ENCODE data around the gene DPP8. TPM values are rescaled to one million over a fixed set of nuclear protein-coding genes. Genes with fewer than 3 reads are reported as not detected.

Gene DPP8
- total RNA-seq, 1 experiment from 2014 or later, result 27.1 TPM

DNA sequence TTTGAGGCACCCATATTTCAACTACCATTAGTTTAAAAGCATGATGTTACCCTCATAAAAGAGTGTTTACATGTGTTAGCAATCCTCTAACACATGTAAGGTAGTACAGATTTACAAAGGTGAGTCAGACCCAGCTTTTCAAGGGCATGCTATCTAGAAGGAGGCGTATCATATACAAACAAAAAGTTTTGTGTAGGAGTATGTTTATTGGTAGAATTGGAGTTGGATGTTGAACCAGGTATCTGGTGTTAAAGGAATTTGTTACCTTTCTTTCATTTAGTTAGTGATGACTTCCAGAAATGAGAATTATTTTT is 15.2 kb upstream of the DPP8 start:
- BruUV-seq (replicated peaks), result no TSS peak

DNA sequence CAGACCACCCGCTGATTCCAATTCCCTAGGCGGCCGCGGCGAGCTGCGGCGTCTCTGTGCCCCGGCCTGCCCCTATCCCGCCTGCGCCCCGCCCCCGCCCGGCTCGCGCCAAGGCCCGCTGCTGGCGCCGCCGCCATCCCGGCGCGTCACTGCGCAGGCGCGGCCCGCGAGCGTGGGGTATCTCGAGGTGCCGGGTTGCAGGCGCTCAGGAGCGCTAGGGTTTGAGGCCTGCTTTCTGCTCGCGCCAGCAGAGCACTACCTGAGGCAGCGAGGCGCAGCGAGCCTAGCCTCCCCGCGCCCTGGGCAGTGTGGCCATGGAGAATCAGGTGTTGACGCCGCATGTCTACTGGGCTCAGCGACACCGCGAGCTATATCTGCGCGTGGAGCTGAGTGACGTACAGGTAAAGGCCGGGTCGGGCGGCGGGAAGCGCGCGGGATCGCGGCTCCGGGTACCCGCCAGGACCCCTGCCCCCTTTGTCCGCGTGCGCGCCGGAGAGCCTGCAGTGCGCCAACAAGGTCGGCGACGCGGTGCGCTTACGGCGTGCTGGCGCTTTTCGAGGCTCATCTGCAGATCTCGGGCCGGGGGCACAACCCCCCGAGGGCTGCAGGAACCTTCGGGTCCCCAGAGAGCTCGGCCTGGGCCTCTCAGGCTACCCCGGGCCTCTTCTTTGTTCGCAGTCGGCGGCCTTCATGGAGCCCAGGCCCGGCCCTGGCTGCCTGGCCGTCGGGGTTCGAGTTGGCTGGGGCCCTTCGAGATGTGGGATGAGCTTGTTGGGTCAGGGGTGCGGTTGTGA is 13.0 kb upstream of the DPP8 start, which contains the start of gene HACD3:
HACD3 (plus strand) TSS at position 146 of the 794 bp plus-strand sequence; CDS start at position 315, 169 bp downstream.
- Histone ChIP-seq H3K4me3 (replicated peaks in 1 of 2; ENCODE audit: low read depth in 1 of 2, low read length in 2 of 2) (peak within 1 kb of the TSS; percentile 83 to 96), H3K27ac (ENCODE audit: low read depth, low read length) (peak within 1 kb of the TSS; percentile 79), H3K9me3 (ENCODE audit: control insufficient read depth in 1 of 2, insufficient read depth in 1 of 2, low read depth in 1 of 2, low read length in 2 of 2) (no peaks in the 10 kb centered on the region), H4K20me1 (ENCODE audit: insufficient read depth) (0 out of 2 replicates have a peak, but pooled peaks cover 3% of the 10 kb centered on the region), H3K4me2 (ENCODE audit: low read length) (peak within 1 kb of the TSS; percentile 98), H2AFZ (ENCODE audit: low read depth, low read length, poor library complexity, severe bottlenecking) (peak within 1 kb of the TSS; percentile 100), H3K9me2 (ENCODE audit: insufficient read depth) (no peaks in the 10 kb centered on the region), H3K79me2 (ENCODE audit: insufficient read depth, low read length) (peaks cover 52% of the 10 kb centered on the region), H3K36me3 (ENCODE audit: control insufficient read depth in 1 of 2, insufficient read depth in 2 of 2, low read length in 2 of 2) (0 out of 4 replicates have a peak, but pooled peaks cover 0 to 2% of the 10 kb centered on the region in 2 experiments), H3K27me3 (ENCODE audit: insufficient read depth, low read length) (no peaks in the 10 kb centered on the region), H3K9ac (ENCODE audit: low read length) (peak within 1 kb of the TSS; percentile 99), H3K4me1 (ENCODE audit: control insufficient read depth in 1 of 2, insufficient read depth in 2 of 2, low read length in 2 of 2) (peaks cover 16 to 32% of the 10 kb centered on the region in 2 experiments; a peak in 3 of 4 replicates)
- ATAC-seq (peak; percentile 97), DNase-seq (ENCODE audit: low read depth, low spot score) (peak; percentile 54)
- RAD21 ChIA-PET (ENCODE audit: low non-redundant PET in 1 of 2, low total read pairs in 2 of 2, uncharacterized antibody in 2 of 2, unreplicated experiment in 2 of 2), result interaction anchor here in 1 of 2 experiments (0.6 kb wide), 1 partner anchor 33 kb away, joined by 3 read pairs; no protein-coding TSS in a partner anchor
- POLR2A ChIA-PET, result interaction anchor here (1.9 kb wide), 1 partner anchor 12 kb away, joined by 8 read pairs; no protein-coding TSS in a partner anchor
- CTCF ChIA-PET, result interaction anchor here (0.6 to 1.0 kb wide), 2 partner anchors 12 to 488 kb away, joined by 3 to 5 read pairs; no protein-coding TSS in a partner anchor
- TSS peak; percentile 54 for BruUV-seq (replicated peaks)
- intact Hi-C loops (cut with micrococcal nuclease), result no loop called here
- TF ChIP-seq RAD21 (IDR thresholded peaks at IDR 0.05; ENCODE audit: low read depth), result no peak
- peak; percentile 71 for TF ChIP-seq EGR1 (IDR thresholded peaks at IDR 0.05; ENCODE audit: low read depth)
- TF ChIP-seq, protein P1, sequence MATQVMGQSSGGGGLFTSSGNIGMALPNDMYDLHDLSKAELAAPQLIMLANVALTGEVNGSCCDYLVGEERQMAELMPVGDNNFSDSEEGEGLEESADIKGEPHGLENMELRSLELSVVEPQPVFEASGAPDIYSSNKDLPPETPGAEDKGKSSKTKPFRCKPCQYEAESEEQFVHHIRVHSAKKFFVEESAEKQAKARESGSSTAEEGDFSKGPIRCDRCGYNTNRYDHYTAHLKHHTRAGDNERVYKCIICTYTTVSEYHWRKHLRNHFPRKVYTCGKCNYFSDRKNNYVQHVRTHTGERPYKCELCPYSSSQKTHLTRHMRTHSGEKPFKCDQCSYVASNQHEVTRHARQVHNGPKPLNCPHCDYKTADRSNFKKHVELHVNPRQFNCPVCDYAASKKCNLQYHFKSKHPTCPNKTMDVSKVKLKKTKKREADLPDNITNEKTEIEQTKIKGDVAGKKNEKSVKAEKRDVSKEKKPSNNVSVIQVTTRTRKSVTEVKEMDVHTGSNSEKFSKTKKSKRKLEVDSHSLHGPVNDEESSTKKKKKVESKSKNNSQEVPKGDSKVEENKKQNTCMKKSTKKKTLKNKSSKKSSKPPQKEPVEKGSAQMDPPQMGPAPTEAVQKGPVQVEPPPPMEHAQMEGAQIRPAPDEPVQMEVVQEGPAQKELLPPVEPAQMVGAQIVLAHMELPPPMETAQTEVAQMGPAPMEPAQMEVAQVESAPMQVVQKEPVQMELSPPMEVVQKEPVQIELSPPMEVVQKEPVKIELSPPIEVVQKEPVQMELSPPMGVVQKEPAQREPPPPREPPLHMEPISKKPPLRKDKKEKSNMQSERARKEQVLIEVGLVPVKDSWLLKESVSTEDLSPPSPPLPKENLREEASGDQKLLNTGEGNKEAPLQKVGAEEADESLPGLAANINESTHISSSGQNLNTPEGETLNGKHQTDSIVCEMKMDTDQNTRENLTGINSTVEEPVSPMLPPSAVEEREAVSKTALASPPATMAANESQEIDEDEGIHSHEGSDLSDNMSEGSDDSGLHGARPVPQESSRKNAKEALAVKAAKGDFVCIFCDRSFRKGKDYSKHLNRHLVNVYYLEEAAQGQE (IDR thresholded peaks at IDR 0.05; ENCODE audit: low read depth), result no peak
- peak; percentile 98 for TF ChIP-seq ZFX (IDR thresholded peaks at IDR 0.05)
- peak; percentile 67; the same call in 1 of the 2 replicates for TF ChIP-seq SIN3A (IDR thresholded peaks at IDR 0.05; ENCODE audit: low read depth)
- TF ChIP-seq JUND (IDR thresholded peaks at IDR 0.05), result no peak
- no peak for TF ChIP-seq YY1 (IDR thresholded peaks at IDR 0.05; ENCODE audit: extremely low read depth, insufficient replicate concordance, low read depth, low read length)
- no peak for TF ChIP-seq CEBPB (IDR thresholded peaks at IDR 0.05; ENCODE audit: low read depth)
- TF ChIP-seq CBX3 (IDR thresholded peaks at IDR 0.05; ENCODE audit: low read depth), result no peak
- no peak for TF ChIP-seq SP1 (IDR thresholded peaks at IDR 0.05; ENCODE audit: low read depth)
- no peak for TF ChIP-seq ZNF274 (IDR thresholded peaks at IDR 0.05; ENCODE audit: low read depth, low read length)

More for the DNA sequence above, 15.2 kb upstream of the DPP8 start:
- ChIA-PET RAD21 (ENCODE audit: low non-redundant PET in 1 of 2, low total read pairs in 2 of 2, uncharacterized antibody in 2 of 2, unreplicated experiment in 2 of 2) (no interaction called here), POLR2A (no interaction called here), CTCF (no interaction called here)
- H2AFZ ChIP-seq (ENCODE audit: low read depth, low read length, poor library complexity, severe bottlenecking), result no peak overlapping the region
- H3K27me3 ChIP-seq (ENCODE audit: insufficient read depth, low read length), result no peaks in the 10 kb centered on the region
- peaks cover 74% of the 10 kb centered on the region for H3K79me2 ChIP-seq (ENCODE audit: insufficient read depth, low read length)
- 0 out of 4 replicates have a peak, but pooled peaks cover 0 to 2% of the 10 kb centered on the region in 2 experiments for H3K36me3 ChIP-seq (ENCODE audit: control insufficient read depth in 1 of 2, insufficient read depth in 2 of 2, low read length in 2 of 2)
- DNase-seq (ENCODE audit: low read depth, low spot score), result no peak
- H4K20me1 ChIP-seq (ENCODE audit: insufficient read depth), result peaks cover 7% of the 10 kb centered on the region; the same call in 1 of the 2 replicates
- H3K4me1 ChIP-seq (ENCODE audit: control insufficient read depth in 1 of 2, insufficient read depth in 2 of 2, low read length in 2 of 2), result peaks cover 16 to 32% of the 10 kb centered on the region in 2 experiments; a peak in 3 of 4 replicates
- peak overlapping the region; percentile 0; the same call in 1 of the 2 replicates for H3K4me2 ChIP-seq (ENCODE audit: low read length)
- no peak overlapping the region for H3K27ac ChIP-seq (ENCODE audit: low read depth, low read length)
- intact Hi-C loops (cut with micrococcal nuclease), result no loop called here
- no peaks in the 10 kb centered on the region for H3K9me2 ChIP-seq (ENCODE audit: insufficient read depth)
- TF ChIP-seq ZNF274 (IDR thresholded peaks at IDR 0.05; ENCODE audit: low read depth, low read length) (no peak), RAD21 (IDR thresholded peaks at IDR 0.05; ENCODE audit: low read depth) (no peak)
- TF ChIP-seq, protein P2, sequence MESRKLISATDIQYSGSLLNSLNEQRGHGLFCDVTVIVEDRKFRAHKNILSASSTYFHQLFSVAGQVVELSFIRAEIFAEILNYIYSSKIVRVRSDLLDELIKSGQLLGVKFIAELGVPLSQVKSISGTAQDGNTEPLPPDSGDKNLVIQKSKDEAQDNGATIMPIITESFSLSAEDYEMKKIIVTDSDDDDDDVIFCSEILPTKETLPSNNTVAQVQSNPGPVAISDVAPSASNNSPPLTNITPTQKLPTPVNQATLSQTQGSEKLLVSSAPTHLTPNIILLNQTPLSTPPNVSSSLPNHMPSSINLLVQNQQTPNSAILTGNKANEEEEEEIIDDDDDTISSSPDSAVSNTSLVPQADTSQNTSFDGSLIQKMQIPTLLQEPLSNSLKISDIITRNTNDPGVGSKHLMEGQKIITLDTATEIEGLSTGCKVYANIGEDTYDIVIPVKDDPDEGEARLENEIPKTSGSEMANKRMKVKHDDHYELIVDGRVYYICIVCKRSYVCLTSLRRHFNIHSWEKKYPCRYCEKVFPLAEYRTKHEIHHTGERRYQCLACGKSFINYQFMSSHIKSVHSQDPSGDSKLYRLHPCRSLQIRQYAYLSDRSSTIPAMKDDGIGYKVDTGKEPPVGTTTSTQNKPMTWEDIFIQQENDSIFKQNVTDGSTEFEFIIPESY (IDR thresholded peaks at IDR 0.05; ENCODE audit: extremely low read depth, insufficient replicate concordance, low read length), result no peak
- H3K9me3 ChIP-seq (ENCODE audit: control insufficient read depth in 1 of 2, insufficient read depth in 1 of 2, low read depth in 1 of 2, low read length in 2 of 2), result no peaks in the 10 kb centered on the region
- no peak overlapping the region for H3K9ac ChIP-seq (ENCODE audit: low read length)
- H3K4me3 ChIP-seq (replicated peaks in 1 of 2; ENCODE audit: low read depth in 1 of 2, low read length in 2 of 2), result no peak overlapping the region
- ATAC-seq, result no peak

Measured in HCT116 (cell line).